HG03521 (cell line): ENCODE data around the gene TBC1D20.

Experiments
- ATAC-seq: cut with Tn5 transposase; IDR thresholded peaks from one replicate; pipeline ENCODE4 v1.9.1; 2021; ENCODE audit warnings: mild to moderate bottlenecking, moderate library complexity; ENCODE audit not compliant: unreplicated experiment

Gene TBC1D20

DNA sequence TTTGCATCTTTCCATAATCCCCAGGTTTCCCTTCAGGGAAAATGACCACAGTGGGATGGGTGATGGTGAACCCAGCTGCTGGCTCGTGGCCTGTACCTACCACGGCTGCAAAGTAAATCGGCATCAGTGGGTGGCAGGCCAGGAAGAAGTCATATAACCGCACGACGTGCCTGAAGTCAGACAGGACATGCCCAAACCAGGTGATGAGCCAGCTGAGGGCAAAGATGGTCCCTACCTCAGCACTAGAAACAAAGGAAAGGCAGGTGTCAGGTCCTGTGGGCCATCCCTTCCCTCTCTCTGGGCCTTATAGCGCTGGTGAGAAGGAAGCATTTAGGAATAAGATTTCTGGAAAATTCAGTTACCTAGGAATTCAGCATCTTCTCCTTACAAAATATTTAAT lies 22.2 kb downstream of the TBC1D20 start:
- no peak for ATAC-seq

DNA sequence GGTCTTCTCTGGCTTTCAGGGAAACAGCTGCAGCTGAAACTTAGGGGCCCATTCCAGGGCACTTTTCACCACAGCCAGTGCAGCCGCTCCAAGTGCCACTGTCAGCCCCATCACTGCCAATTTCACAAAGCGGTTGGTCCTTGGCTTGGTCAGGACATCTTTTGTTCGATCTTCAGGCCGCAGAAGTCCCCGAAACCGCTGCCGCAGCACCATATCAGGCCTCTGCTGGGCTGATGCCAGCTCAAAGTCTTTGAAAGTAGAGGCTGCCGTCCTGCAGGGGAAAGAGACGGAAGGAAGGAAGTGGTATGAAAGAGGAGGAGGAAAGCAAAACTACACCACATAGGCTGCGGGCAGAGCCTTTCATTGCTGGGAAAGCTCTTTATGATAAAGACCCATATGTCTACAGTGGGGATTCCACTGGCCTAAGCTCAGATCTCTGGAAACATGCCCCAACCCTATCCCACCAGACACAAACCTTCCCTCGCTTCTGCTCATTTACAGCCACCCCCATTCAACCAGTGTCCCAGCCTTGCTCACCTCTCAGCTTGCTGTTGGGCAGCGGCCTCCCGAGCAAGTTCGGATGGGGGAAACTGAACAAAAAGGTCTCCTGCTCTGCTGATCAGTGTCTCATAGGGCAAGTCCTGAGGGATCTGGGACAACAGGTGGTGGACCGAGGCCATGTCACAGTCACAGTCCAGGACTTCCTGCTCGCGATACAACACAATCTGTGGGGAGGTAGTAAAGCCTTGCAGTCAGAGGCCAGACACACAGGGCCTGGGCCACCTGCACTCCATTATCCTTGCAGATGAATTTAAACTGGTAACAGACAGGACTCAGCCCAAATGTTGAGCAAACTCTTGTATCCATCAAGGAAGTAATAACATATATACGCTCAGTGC lies 23.5 kb downstream of the TBC1D20 start:
- no peak for ATAC-seq

DNA sequence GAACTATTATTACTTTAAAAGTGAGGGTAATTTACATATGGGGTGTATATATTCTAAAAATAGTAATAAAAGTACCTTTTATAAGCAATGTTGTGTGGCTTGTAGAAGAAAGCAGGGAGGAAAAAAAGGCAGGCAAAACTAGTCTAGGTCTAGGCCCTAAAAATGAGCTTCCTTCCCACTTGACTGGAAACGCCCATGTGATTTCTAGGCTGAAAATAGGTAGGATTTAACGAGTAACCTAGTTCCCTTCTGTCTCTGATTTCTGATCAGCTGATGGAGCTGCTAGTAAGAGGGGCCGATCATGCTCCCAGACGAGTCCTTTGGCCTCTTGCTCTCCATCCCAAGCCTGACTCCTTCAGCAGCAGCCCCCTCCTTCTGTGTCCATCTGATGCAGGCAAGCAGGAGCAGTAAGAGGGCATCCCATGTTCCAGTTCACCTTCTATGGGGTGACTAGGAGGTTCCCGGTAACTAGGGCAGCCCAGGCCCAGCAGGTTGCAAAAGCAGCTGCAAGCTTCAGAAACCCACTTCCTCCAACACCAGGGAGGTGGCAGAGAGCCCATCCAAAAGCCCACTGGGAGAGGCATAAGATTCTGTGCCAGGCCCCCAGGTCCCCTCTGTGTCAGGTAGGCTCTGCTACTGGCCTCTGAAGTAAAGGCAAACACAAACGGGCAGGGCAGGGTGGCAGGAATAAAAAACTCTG lies 24.4 kb downstream of the TBC1D20 start:
- no peak for ATAC-seq

DNA sequence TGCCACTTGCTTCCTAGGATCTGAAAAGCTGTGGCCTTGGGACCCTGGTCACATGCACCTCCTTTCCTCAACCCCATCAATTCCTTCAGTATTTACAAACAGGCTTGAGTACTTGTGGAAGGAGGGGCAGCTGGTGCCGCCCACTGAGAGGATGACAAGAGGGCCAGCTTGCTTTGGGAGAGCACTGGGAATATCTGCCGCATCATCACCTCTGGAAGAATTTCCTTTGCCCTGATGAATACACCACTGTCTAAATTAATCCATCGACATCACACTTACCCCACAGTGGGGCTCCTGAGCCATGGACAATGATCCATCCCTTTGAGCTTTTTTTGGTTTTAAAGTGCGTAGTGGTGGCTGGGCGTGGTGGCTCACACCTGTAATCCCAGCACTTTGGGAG lies 25.9 kb downstream of the TBC1D20 start:
- no peak for ATAC-seq

DNA sequence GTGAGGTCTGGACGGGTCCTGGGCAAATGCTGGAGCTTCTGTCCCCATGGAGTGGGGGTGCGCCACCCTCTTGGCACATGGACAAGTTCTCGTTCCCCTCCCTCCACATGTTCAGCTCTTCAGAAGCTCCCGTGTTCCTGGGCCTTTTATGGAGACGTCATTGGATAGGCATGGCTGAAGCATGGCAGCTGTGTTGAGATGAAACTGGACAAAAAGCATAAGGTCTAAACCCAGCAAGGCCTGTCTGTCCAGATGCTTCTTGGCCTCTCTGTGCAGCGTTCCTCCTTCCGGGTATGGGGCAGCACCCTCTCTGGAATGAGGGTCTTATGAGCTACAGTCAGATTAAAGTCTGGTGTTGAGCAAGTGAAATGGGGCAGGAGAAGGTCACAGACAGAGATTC lies 26.8 kb downstream of the TBC1D20 start:
- no peak for ATAC-seq

DNA sequence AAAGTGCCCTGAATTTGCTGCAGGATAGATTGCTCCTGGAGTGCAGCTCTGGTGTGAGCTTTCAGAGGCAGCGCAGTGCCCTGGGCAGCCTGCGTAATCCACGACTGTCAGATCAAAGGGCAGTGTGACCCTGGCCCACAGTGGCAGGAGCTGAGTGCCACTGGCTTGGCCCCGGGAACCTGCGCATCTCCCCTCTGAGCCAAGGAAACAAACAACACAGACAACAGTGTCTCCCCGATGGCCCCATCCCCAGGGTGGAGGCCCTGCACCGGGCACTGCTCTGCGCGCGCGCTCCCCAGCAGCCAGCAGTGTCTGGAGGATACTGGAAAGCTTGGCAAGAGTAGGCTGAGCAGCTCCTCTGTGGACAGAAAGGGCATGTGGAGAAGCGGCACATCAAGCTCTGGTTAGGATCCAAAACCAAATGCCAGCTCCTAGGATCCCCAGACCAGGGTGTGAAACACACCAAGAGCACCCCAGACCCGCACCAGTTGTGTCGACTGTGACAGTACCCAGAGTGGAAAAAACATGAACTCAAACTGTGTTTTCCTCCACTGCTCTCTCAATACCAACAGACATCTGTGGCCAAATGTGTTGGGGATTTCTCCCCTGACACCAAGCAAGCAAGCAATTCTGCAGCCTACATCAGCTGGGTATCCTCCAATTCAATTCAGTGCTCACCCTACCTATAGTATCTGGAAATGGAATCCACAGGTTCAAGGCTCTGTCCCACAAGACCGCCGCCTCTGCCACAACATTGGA lies 27.5 kb downstream of the TBC1D20 start:
- no peak for ATAC-seq

DNA sequence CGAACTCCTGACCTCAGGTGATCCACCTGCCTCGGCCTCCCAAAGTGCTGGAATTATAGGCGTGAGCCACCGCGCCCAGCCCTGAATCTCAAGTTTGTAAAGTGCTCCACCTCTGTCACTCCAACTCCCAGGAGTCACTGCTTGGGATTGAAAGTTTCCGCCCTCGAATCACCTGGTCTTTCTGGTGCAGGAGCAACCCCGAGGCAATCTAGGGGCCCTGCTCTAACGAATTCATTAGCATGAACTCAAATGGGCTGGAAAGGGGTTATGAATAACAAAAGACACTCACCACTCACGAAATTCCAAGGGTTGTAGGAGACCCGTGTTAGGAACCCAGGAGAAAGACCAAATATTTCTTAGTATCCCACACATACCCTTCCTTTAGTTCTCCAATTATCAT lies 28.1 kb downstream of the TBC1D20 start:
- ATAC-seq, result no peak

DNA sequence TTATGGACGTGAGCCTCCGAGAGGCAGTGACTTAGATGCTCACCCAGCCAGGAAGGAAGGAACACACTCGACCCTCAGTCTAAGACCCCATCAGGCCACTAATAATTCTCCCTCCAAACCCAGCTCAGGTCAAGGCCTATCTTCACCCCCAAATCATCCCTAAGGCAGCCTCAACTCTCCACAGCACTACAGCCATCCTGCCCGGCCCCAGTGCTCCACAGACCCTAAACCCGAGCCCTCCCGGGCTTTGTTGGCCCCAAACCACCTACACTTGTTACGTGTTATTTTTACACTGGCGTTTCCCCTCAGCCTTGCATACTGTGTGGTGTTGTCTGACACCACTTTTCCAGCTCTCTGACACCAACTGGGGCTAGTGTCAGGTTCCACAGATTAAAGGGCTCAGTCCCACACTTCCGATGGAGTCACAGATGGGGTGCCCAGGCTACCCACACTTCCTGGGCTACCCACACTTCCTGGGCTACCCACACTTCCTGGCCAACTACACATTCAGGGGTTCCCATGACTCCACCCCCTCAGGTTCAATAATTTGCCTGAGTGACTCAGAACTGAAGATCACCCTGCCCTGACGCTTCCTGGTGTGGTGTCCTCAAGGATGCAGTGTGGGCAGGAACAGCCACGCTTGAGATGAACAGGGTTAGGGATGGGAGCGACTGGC lies 28.9 kb downstream of the TBC1D20 start:
- ATAC-seq, result peak; percentile 75

DNA sequence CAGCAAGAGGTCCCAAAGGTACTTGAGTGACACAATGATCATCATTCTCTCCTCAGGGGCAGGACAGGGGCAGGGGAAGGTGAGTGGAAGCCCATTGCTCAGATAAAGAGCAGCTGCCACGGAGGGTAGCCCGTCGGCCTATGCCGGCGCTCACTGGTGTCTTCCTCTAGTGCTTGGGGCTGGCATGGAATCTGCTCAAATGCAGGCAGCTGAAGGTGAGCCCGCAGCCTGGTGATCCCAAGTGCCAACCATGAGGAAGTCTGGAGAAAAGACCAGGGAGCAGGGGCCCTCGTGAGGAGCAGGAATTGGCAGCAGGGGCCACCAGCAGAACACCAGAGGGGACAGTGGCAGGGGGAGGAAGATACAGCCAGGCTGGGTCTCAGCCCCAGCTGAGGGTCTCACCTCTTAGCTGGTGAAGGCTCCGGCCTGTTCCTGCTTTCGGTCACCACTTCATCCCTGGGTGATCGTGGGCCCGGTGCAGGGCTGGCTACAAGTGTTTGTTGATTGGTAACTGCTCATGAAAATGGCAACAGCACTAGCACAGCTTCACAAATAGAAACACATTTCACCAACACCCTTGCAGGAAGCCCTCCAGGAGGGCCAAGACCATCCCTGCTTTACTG lies 29.5 kb downstream of the TBC1D20 start:
- ATAC-seq, result no peak

DNA sequence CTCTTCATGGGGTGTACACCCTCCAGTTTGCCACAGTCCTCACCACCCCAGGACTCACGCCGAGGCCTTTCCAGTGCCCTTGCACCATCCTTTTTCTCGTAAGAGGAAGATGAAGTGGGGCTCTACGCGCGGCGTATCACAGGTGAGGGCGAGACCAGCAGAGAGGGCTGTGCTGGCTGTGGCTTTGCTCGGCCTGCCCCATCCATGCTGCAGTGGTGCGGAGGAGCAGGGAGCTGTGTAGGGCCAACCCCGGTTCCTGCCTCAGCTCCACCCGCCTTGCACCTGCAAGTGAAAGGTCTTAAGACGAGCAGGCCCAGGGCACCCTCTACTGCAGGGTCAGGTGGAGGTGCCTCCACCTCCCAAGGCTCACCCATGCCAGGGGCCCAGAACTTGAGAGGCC lies 30.1 kb downstream of the TBC1D20 start:
- no peak for ATAC-seq

DNA sequence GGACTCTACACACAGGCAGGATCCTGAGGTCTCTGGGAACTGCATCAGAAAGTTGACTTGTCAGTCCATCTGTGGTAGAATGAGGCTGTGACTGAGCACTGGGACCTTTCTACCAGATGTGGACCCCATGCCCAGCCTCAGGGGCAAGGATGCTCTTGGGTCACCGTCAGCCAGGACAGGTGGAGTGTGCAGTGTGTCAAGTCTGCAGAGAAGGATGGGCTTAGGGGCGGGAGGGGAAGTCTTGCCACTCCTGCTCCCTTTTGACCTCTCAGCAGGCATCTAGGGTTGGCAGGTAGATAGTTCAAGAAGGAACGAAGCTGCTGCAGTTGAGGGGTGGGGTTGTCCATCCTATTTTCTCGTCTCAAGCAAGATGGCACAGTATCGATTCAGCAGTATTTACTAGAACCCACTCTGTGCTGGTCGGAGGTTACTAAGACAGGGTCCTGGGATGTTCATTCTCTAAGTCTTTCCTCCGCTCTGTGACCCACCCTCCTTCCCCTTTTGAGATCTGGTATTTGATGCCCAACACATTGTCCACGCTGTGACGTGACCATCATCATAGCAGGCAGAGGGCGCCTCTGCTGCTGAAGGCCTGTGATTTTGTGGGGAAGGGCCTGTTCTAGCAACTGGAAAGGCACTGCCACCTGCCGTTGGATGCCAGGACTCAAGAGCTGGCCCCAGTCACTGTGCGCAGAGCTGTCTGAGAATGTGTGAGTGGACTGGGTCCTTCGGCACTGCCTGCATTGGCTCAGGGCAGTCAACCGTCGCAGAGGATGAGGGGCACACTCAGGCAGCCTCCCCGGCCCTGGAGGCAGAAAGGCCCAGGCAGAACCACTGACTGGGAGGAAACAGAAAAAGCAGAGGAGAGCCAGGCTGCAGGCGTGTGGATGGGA lies 31.1 kb downstream of the TBC1D20 start:
- no peak for ATAC-seq

DNA sequence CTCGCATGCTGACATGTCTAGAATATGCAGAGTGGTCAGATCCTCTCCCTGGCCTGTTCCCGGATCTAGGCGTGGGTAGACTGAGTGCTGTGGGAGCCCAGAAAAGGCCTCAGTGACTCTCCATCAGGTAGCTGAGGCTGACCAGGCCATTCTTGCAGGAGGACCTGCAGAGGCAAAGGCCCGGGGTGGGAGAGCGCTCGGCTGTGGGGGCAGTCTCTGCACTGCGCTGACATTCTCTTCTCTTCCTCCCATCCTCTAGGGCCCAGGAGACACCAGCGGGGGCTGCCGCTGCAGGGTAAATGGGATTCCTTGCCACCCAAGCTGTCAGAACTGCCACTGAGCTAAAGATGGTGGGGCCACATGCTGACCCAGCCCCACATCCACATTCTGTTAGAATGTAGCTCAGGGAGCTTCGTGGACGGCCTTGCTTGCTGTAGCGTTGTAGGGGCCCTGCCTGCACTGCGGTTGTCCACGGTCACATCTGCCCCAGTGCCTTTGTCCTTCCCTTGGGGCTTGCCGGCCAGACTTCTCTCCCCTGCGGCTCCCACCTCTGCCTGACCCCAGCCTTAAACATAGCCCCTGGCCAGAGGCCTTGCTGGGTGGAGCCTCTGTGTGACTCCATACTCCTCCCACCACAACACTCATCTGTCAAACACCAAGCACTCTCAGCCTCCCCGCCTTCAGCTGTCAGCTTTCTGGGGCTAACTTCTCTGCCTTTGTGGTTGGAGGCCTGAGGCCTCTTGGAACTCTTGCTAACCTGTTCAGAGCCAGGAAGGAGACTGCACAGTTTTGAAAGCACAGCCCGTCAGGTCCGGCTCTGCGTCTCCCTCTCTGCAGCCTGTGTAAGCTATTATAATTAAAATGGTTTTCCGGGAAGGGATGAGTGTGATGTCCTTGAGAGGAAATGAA lies 32.0 kb downstream of the TBC1D20 start:
- no peak for ATAC-seq

DNA sequence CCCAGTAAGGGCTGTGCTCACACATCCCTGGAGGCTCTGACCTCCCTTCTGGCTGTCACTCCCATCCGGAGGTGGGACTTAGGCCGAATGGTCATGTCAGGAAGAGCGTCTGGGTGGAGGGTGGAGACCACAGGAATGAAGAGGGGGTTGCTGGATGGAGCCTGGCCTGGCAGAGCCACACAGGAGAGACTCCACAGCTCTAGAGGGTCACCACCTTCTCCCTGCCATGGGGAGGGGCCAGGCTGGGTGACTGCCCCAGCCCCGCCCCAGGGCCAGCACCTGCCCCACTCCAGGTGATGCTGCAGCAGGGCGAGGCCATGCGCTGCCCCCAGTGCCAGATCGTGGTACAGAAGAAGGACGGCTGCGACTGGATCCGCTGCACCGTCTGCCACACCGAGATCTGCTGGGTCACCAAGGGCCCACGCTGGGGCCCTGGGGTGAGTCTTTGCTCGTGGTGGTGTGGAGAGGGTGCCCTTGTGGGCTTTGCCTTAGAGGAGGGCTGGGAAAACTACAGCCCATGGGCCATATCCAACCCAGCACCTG lies 33.6 kb downstream of the TBC1D20 start:
- ATAC-seq, result no peak

DNA sequence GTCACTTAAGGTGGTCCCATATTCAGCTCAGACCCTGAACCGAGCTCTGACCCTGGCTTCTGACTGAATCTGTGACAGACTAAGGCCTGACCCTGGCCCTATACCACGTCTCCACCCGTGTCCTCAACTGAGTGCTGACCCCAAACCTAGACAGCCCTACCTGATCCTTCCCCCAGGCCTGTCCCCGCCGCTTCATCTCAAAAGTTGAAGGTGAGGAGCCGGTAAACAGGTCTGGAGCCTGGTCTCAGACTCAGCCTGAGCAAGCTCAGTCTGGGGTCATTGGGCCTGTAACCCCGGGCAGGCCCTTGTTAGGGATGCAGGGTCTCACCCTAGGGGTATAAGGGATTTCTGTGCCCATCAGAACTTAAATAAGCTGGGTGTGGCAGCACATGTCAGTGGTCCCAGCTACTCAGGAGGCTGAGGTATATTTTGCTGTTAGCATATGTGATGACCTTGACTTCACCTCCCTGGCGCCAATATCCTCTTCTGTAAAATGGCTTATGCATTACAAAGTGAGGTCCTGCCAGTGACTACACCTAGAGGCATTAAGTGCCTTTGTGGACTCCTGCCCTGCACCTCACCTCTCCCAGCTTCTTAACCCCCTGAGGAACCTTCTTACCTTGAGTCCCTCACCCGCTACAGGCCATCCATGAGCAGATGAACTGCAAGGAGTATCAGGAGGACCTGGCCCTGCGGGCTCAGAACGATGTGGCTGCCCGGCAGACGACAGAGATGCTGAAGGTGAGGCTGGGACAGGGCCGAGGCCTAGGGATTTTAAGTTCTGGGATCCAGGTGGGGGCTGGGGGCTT lies 34.3 kb downstream of the TBC1D20 start:
- no peak for ATAC-seq

DNA sequence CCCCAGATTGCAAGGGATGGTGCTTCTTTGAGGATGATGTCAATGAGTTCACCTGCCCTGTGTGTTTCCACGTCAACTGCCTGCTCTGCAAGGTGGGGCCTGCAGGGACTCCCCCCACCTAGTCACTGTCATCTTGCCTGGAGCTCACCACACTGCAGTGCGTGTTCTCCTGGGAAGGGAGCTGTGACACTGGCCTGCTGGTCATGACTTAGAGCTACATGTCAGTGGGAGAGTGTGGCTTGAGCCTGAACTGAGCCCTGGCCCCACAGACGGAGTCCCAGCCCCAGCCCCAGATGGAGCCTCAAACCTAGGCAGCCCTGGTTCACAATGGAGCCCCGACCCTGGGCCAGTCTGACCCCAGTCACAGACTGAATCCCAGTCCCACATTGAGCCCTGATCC lies 34.9 kb downstream of the TBC1D20 start:
- ATAC-seq, result no peak

DNA sequence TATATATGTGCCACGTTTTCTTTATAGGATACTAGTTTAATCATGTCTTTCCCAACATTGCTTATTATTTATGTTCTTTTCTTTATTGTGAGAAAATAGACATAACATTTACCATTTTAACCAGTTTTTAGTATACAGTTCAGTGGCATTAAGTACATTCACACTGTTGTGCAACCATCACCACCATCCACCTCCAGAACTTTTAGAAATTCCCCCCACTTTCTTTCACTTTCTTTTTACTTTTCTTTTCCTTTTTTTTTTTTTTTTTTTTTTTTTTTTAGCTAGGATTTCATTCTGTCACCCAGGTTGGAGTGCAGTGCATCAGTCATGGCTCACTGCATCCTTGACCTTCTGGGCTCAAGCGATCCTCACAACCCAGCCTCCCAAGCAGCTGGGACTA lies 35.8 kb downstream of the TBC1D20 start:
- ATAC-seq, result no peak

DNA sequence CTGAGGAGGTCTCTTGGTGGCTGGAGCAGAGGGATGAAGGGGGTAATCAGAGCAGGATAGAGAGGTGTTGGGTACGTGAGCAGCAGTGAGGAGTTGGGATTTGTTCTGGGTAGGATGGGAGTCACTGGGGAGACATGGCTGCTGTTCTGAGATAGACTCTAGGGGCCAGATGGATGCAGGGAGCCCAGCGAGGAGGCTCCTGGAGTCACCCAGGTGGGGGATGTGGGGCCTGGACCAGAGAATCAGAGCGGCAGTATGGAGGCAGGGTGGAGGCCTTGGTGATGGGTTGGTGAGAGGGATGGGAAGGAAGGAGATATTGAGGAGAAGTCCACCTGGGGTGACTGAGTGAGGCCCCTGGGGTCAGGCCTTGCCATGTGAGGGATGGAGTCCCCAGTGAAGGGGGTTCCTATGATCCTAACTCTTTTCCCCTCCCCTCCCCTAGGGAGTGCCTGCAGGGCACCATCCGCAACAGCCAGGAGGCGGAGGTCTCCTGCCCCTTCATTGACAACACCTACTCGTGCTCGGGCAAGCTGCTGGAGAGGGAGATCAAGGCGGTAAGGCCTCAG lies 40.6 kb downstream of the TBC1D20 start:
- no peak for ATAC-seq
